Measurements from ENCODE around the gene SUGP1.
"Not testable (repeated sequence)": the region's sequence is repeated elsewhere in the genome, so short reads cannot be mapped to it uniquely, and the experiment has no call there.

SUGP1 gene, protein sequence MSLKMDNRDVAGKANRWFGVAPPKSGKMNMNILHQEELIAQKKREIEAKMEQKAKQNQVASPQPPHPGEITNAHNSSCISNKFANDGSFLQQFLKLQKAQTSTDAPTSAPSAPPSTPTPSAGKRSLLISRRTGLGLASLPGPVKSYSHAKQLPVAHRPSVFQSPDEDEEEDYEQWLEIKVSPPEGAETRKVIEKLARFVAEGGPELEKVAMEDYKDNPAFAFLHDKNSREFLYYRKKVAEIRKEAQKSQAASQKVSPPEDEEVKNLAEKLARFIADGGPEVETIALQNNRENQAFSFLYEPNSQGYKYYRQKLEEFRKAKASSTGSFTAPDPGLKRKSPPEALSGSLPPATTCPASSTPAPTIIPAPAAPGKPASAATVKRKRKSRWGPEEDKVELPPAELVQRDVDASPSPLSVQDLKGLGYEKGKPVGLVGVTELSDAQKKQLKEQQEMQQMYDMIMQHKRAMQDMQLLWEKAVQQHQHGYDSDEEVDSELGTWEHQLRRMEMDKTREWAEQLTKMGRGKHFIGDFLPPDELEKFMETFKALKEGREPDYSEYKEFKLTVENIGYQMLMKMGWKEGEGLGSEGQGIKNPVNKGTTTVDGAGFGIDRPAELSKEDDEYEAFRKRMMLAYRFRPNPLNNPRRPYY

DNA sequence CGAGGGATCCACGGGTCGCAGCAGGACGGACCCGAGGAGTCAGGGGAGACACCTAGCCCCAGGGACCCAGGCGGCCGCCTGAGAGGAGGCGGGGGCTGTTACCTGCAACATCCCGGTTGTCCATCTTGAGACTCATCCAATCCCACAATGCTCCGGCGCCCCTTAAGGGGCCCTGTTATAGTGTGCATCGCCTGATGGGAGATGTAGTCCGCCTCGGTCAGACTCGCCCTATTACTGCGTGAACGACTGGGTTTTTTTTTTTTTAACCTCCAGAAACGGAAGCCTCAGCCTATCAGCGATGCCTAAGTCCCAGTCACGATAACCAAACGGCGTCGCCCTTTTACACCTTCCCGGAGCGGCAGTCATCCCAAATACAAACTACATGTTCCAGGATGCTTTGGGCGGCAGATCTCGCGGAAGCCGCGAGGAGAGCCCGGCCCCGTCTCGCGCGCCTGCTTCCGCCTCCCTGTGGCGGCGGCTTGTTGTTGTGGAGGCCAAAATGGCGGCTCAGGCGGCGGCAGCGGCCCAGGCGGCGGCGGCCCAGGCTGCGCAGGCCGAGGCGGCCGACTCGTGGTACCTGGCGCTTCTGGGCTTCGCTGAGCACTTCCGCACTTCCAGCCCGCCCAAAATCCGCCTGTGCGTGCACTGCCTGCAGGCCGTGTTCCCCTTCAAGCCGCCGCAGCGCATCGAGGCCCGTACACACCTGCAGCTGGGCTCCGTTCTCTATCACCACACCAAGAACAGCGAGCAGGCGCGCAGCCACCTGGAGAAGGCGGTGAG lies at the start of gene SUGP1, which contains the start of gene MAU2:
SUGP1 (minus strand) TSS at position 149 of the 780 bp plus-strand sequence; CDS start at position 136, 13 bp downstream.
MAU2 (plus strand) TSS at position 469 of the 780 bp plus-strand sequence; CDS start at position 500, 31 bp downstream.
- DNase-seq = peak; percentile 96 to 98

GRCh38 chr19:19368087-19368486 lies 47.8 kb upstream of the SUGP1 start:
- TF ChIP-seq GATA1 (IDR thresholded peaks at IDR 0.05; ENCODE audit: low read depth, low read length) = no peak
- no peak for TF ChIP-seq POLR2A (IDR thresholded peaks at IDR 0.05; ENCODE audit: low read length)
- DNase-seq = no peak

More for the DNA sequence above, at the start of gene SUGP1, which contains the start of gene MAU2:
- no peak for TF ChIP-seq GATA1 (IDR thresholded peaks at IDR 0.05; ENCODE audit: low read depth, low read length)
- TF ChIP-seq POLR2A (IDR thresholded peaks at IDR 0.05; ENCODE audit: low read length) = peak; percentile 82

DNA sequence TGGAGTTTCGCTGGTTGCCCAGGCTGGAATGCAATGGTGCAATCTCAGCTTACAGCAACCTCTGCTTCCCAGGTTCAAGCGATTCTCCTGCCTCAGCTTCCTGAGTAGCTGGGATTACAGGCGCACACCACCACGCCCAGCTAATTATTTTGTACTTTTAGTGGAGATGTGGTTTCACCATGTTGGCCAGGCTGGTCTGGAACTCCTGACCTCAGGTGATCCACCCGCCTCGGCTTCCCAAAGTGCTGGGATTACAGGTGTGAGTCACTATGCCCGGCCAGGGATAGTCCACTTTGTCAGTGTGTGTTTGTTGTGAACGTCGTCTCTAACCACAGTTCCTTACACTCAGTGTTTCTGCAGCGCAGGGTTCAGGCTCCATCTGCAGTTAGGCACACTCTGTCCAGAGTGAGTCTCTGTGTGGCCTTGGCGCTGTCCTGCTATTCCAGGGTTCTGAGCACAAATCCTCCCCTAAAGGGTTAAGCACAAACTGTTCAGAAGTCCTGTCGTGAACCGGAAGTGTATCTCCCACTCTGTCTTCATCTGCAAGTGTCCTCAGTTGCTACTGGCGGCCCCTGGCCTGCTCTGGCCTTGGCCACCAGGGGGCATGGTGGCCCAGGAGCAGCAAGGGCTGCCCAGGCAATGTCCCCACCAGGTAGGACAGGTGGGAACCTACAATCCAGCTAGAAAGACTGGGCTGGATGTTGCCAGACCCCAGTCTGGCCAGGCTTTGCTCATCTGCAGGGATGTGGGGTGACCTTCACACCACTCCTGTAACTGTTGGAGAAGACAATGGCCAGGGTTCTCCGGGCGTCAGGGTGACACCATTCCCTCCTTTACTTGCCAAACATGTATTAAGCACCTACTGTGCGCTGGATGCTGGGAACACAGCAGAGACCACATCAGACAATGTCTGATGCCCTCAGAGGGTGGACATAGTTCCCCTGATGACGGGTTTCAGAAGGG lies 46.4 kb upstream of the SUGP1 start:
- TF ChIP-seq POLR2A (IDR thresholded peaks at IDR 0.05; ENCODE audit: low read length) = no peak
- no peak for TF ChIP-seq GATA1 (IDR thresholded peaks at IDR 0.05; ENCODE audit: low read depth, low read length)
- DNase-seq = peak; percentile 81 to 87

- no peak for DNase-seq
- TF ChIP-seq GATA1 (IDR thresholded peaks at IDR 0.05; ENCODE audit: low read depth, low read length) = no peak
- TF ChIP-seq POLR2A (IDR thresholded peaks at IDR 0.05; ENCODE audit: low read length) = no peak
Observed at GRCh38 chr19:19362075-19362474, 41.8 kb upstream of the SUGP1 start.

- TF ChIP-seq GATA1 (IDR thresholded peaks at IDR 0.05; ENCODE audit: low read depth, low read length) (no peak), POLR2A (IDR thresholded peaks at IDR 0.05; ENCODE audit: low read length) (no peak)
Observed at GRCh38 chr19:19361075-19361594, 40.8 kb upstream of the SUGP1 start.

GRCh38 chr19:19356901-19357566 lies 36.7 kb upstream of the SUGP1 start:
- TF ChIP-seq POLR2A (IDR thresholded peaks at IDR 0.05; ENCODE audit: low read length) (no peak), GATA1 (IDR thresholded peaks at IDR 0.05; ENCODE audit: low read depth, low read length) (no peak)
- no peak for DNase-seq

More at GRCh38 chr19:19361075-19361594, 40.8 kb upstream of the SUGP1 start:
- peak; percentile 79 to 85 for DNase-seq

DNA sequence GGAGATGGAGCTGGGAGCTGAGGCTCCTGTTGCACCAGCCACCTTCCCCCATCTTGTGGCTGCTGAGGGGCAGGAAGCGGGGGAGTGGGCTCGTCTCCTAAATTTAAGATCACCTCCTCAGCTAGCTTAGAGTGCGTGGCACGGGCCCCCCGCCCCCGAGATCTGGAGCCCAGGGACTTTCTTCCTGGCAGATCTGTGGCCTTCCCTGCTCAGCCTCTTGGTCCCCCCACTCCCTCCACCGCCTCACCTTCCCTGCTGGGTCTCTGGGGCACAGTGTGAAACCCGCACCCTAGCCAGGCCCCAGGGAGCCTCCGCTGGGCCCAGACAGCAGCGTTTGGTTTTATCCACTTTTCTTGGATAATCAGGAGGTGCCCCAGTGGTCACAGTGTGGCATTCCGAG lies 36.2 kb upstream of the SUGP1 start:
- no peak for TF ChIP-seq GATA1 (IDR thresholded peaks at IDR 0.05; ENCODE audit: low read depth, low read length)
- TF ChIP-seq POLR2A (IDR thresholded peaks at IDR 0.05; ENCODE audit: low read length) = no peak
- no peak for DNase-seq

DNA sequence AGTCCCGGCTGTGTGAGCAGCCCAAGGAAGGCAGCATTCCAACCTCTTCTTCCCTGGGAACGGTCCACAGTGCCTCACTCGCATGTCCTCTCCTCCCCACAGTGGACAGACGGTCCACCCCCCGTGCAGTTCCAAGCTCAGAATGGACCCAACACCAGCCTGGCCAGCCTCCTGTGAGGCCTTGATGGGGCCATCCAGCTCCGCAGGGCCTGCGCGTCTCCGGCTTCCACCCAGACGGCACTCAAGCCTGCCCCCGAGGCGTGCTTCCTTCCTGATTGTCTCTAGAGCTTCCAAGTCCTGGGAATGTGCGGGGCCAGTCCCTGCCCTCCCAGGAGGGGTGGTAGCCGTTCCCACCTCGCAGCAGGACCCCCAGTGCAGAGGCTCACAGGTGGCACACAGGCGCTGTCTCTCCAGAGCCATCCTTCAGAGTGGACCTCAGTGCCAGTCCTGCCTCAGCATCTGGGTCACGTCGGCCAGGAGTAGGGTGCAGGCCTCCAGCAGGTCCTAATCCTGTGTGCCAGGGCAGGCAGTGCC lies 35.4 kb upstream of the SUGP1 start:
- TF ChIP-seq POLR2A (IDR thresholded peaks at IDR 0.05; ENCODE audit: low read length) = no peak
- no peak for TF ChIP-seq GATA1 (IDR thresholded peaks at IDR 0.05; ENCODE audit: low read depth, low read length)
- no peak for DNase-seq

- no peak for TF ChIP-seq GATA1 (IDR thresholded peaks at IDR 0.05; ENCODE audit: low read depth, low read length)
- no peak for TF ChIP-seq POLR2A (IDR thresholded peaks at IDR 0.05; ENCODE audit: low read length)
- no peak for DNase-seq
Observed at GRCh38 chr19:19354932-19355331, 34.6 kb upstream of the SUGP1 start.

GRCh38 chr19:19354007-19354406 lies 33.7 kb upstream of the SUGP1 start:
- no peak for DNase-seq
- no peak for TF ChIP-seq POLR2A (IDR thresholded peaks at IDR 0.05; ENCODE audit: low read length)
- no peak for TF ChIP-seq GATA1 (IDR thresholded peaks at IDR 0.05; ENCODE audit: low read depth, low read length)

DNA sequence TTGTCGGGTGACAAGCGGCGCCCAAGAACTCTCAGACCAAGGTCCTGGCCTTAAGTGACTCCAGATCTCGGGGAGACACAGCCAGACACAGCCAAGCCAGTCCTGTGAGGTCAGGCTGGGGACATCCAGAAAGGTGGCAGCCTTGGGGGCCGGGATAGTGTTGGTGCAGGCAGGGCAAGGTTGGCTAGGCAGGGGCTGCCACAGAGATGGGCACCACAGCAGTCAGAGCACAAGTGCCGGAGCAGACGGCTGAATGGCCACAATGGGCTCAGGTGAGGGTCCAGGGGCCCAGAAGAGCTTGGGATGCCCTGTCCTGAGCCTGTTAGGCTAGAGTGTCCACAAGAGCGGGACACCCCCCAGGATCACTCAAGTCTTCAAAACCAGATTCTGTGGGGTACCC lies 32.5 kb upstream of the SUGP1 start:
- TF ChIP-seq GATA1 (IDR thresholded peaks at IDR 0.05; ENCODE audit: low read depth, low read length) (no peak), POLR2A (IDR thresholded peaks at IDR 0.05; ENCODE audit: low read length) (no peak)
- no peak for DNase-seq

DNA sequence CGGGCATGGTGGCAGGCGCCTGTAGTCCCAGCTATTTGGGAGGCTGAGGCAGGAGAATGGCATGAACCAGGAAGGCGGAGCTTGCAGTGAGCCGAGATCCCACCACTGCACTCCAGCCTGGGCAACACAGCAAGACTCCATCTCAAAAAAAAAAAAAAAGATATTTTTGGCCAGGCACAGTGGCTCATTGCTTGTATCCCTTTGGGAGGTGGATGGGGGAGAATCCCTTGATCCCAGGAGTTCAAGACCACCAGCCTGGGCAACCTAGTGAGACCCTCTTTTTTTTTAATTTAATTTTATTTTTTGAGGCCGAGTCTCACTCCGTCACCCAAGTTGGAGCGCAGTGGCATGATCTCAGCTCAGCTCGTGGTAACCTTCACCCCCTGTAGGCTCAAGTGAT lies 30.4 kb upstream of the SUGP1 start:
- DNase-seq = not testable (repeated sequence)
